GM21723 (cell line): ENCODE data around the gene LSM12.
"Not testable (repeated sequence)": the region's sequence is repeated elsewhere in the genome, so short reads cannot be mapped to it uniquely, and the experiment has no call there.

Experiments
- ATAC-seq: cut with Tn5 transposase; IDR thresholded peaks from one replicate; pipeline ENCODE4 v1.9.1; 2021; ENCODE audit warnings: mild to moderate bottlenecking, moderate library complexity; ENCODE audit not compliant: unreplicated experiment

The LSM12 gene

GRCh38 chr17:44076716-44077594 lies 10.5 kb upstream of the LSM12 start:
- ATAC-seq: no peak

- ATAC-seq: no peak
These were observed 9.3 kb upstream of the LSM12 start for GRCh38 chr17:44075598-44076293.

- no peak for ATAC-seq
These were observed 8.4 kb upstream of the LSM12 start for GRCh38 chr17:44074911-44075285.

GRCh38 chr17:44074231-44074910 lies 7.9 kb upstream of the LSM12 start:
- ATAC-seq: no peak

- ATAC-seq: no peak
These were observed 5.3 kb upstream of the LSM12 start for GRCh38 chr17:44071772-44072171.

GRCh38 chr17:44071198-44071520 lies 4.7 kb upstream of the LSM12 start:
- ATAC-seq: no peak

- peak; percentile 70 for ATAC-seq
These were observed 4.2 kb upstream of the LSM12 start, which contains the start of gene G6PC3 for GRCh38 chr17:44070455-44071197. TSS of gene G6PC3 (plus strand) at chr17:44070735. CDS start at chr17:44070966, 231 bp downstream.

GRCh38 chr17:44069974-44070454 lies 3.5 kb upstream of the LSM12 start:
- no peak for ATAC-seq

GRCh38 chr17:44067545-44067940 lies 1.1 kb upstream of the LSM12 start:
- no peak for ATAC-seq

GRCh38 chr17:44065668-44066203 lies 735 bp downstream of the LSM12 start:
- no peak for ATAC-seq

- no peak for ATAC-seq
These were observed 2.5 kb downstream of the LSM12 start for GRCh38 chr17:44063704-44064639.

GRCh38 chr17:44062871-44063270 lies 3.6 kb downstream of the LSM12 start:
- ATAC-seq: no peak

GRCh38 chr17:44061446-44061845 lies 5.0 kb downstream of the LSM12 start:
- ATAC-seq: no peak

- no peak for ATAC-seq
These were observed 7.2 kb downstream of the LSM12 start for GRCh38 chr17:44059101-44059892.

GRCh38 chr17:44053125-44053872 lies 13.2 kb downstream of the LSM12 start:
- no peak for ATAC-seq

- no peak for ATAC-seq
These were observed 17.0 kb downstream of the LSM12 start for GRCh38 chr17:44049294-44050060.

- ATAC-seq: not testable (repeated sequence)
These were observed 19.6 kb downstream of the LSM12 start for GRCh38 chr17:44046893-44047292.
